HG02938 (cell line): ENCODE results near the gene MBD3L5.
A peak's percentile ranks its signal among the peaks of the same experiment; 100 is the strongest.
"Not testable (repeated sequence)": the region's sequence is repeated elsewhere in the genome, so short reads cannot be mapped to it uniquely, and the experiment has no call there.

Source experiments
- ATAC-seq: cut with Tn5 transposase; IDR thresholded peaks from one replicate; pipeline ENCODE4 v1.9.1; 2021; ENCODE audit warnings: mild to moderate bottlenecking, moderate library complexity; ENCODE audit not compliant: unreplicated experiment

MBD3L5 gene

DNA sequence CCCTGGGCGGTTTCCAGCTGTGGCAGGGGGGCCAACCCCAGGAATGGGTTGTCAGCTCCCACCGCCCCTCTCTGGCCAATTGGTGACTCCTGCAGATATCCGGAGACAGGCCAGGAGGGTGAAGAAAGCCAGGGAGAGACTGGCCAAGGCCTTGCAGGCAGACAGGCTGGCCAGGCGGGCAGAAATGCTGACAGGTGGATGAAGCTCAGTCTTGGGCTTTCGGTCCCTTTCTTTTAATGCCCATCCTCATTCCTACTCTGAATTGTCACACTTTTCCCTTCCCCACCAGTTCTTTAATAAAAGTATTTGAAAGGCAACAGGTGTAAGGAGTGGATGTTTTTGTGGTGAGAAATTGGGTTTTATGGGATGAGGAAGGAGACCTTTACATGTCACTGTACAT is 21.0 kb downstream of the MBD3L5 start:
- ATAC-seq: not testable (repeated sequence)

DNA sequence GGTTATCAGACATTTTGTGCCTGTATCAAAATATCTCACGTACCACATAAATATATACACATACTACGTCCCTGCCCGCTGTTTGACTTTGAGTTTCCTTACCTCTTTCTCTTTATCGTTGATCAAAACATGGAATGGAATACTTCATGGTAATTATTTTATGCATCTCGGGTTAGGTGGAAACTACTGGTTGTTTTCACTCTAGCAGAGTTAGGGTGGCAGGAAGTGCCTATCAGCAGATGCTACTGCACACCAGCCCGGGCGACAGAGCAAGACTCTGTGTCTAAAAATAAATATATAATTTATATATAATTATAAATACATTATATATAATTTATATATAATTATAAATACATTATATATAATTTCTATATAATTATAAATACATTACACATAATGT is 22.5 kb downstream of the MBD3L5 start:
- ATAC-seq: not testable (repeated sequence)

DNA sequence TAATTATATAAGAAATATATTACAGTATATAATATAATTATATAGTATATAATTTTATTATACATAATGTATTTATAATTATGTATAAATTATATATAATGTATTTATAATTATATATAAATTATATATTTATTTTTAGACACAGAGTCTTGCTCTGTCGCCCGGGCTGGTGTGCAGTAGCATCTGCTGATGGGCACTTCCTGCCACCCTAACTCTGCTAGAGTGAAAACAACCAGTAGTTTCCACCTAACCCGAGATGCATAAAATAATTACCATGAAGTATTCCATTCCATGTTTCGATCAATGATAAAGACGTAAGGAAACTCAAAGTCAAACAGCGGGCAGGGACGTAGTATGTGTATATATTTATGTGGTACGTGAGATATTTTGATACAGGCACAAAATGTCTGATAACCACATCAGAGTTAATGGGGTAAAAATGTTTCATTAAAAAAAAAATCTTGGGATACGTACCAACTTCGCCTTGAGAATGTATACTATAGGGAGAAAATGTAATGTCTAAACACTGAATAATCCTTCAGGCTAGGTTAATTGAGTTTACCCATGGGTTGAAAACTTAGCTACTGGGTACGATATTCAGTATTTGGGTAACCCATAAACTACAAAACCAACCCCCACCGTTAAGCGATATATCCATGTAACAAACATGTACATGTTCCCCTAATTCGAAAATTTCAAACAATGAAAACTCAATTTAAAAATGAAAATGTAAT is 24.4 kb downstream of the MBD3L5 start:
- not testable (repeated sequence) for ATAC-seq

DNA sequence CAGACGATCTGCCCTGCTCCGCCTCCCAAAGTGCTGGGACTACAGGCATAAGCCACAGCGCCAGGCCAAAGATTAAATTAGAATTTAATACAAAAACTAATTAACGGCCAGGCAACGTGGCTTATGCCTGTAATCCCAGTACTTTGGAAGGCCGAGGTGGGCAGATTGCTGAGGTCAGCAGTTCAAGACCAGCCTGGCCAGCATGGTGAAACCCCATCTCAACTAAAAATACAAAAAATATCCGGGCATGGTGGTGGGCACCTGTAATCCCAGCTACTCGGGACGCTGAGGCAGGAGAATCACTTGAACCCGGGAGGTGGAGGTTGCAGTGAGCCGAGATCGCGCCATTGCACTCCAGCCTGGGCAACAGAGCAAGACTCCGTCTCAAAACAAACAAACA is 25.3 kb downstream of the MBD3L5 start:
- ATAC-seq: not testable (repeated sequence)

DNA sequence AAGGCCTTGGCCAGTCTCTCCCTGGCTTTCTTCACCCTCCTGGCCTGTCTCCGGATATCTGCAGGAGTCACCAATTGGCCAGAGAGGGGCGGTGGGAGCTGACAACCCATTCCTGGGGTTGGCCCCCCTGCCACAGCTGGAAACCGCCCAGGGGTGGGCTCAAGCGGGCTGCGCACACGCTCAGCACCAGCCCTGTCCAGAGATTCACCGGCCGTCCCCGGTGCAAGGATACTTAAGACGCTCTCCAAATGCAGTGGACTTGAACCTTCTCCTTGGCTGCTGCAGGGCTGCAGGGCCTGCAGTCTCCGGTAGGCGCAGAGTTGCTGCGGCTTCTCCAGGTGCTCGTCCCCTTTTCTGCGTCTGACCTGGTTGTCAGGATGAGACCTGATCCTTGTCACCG is 26.0 kb downstream of the MBD3L5 start:
- not testable (repeated sequence) for ATAC-seq

DNA sequence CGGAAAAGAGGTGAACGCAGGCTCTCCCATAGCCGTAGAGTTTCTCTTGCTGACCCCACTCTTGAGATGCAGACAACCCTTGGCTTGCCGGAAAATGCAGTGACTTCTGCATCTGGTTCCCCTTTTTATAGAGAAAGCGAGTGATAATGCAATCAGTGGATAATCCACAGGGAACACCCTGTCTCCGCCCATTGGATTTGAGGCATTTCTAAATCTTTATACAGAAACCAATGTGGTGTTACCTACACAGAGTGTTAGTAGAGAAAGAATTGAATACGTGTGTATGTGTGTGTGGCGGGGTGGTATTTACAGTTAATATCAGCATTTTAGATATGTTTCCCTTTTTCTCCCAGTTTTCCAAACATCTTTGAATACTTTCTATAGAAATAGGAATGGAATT is 28.2 kb downstream of the MBD3L5 start, which contains the start of gene MBD3L3:
TSS of gene MBD3L3 (minus strand) at position 101 of the 400 bp plus-strand sequence. CDS start at position 30, 71 bp downstream.
- not testable (repeated sequence) for ATAC-seq

DNA sequence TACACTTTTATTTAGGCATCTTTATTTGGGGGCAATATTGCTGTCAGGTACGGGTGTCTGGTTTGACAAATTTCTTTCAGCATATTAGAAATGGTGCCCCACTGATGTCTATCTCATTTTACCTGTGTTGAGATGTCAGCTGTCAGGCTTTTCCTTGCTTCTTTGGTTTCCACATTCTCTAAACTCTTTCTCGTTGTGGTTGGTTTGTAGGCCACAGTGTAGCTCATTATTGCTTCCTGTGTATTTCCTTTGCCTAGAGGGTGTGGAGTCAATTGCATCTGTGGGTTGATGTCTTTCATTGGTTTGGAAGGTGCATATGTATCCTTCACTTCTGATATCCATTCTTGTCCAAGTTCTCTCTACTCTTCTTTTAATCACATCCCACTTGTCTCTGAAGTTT is 29.6 kb downstream of the MBD3L5 start:
- not testable (repeated sequence) for ATAC-seq

DNA sequence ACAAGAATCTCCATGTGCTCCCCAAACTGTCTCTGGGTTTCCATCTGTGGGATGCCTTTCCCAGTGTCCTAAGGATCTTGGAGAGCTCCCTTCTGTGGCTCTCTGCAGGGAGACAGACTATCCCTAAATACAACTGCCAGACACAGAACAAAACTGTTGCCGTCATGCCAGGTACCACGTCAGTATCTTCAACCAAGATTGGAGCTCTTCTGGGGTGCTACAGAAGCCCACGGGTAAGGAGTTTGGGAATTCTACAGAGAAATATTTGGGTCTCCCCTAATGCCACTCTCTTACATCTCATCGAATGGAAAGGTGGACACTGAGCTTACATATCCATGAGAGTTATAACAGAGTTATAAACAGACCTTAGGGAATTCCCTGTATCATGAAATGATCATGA is 33.0 kb downstream of the MBD3L5 start:
- no peak for ATAC-seq

DNA sequence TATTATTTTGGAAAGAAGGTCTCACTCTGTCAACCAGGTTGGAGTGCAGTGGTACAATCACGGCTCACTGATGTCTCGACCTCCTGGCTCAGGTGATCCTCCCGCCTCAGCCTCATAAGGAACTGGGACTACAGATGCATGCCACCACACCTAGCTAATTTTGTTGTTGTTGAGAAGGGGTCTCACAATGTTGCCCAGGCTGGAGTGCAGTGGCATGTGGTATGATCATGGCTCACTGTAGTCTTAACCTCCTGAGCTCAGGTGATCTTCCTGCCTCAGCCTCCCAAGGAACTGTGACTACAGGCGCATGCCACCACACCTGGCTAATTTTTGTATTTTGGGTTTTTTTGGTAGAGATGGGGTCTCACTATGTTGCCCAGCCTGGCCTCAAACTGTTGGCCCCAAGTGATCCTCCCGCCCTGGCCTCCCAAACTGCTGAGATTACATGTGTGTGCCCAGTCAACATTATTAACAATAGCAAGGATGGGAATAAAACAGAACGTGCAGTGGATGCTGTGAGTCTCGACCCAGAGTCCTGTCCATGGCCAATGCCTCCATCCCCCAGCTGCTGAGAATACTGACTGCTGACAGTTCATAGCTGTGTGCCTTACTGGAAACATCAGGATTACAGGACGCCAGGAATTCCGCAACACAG is 33.5 kb downstream of the MBD3L5 start:
- no peak for ATAC-seq

DNA sequence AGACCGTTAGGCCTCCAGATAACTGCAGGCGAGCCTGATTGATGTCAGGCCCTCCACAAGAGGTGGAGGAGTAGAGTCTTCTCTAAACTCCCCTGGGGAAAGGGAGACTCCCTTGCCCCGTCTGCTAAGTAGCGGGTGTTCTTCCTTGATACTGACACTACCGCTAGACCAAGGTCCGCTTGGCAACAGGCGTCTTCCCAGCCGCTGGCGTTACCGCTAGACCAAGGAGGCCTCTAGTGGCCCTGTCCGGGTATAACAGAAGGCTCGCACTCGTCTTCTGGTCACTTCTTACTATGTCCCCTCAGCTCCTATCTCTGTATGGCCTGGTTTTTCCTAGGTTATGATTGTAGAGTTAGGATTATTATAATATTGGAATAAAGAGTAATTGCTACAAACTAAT is 36.7 kb downstream of the MBD3L5 start:
- ATAC-seq: not testable (repeated sequence)

DNA sequence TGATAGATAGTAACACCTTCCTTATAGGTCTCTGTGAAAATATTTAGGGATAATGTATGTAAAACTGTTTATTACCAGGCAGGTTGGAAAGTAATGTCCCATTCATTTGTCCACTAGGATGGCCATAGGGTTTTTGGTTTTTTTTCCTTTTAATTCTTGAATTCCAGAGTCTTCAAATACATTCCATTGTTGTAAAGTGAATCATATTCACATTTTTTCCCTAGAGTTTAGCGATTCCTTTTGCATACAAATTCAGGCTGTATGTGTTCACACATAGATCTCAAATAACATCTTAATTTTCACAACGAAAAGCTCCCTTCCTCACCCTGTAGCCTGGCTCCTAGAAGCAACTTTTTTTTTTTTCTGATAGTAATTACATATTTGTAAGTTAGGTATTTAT is 37.3 kb downstream of the MBD3L5 start:
- no peak for ATAC-seq

DNA sequence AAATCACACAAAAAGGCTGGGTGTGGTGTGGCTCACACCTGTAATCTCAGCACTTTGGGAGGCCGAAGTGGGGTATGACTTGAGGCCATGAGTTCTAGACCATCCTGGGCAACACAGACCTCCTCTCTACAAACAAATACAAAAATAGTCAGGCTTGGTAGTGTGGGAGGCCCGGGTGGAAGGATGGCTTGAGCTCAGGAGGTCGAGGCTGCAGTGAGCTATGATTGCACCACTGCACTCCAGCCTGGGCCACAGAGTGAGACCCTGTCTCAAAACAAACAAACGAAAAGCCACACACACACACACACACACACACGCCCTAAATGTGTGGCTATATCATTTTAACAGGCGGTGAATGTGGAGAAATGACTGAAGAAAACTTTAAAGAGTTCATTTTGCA is 38.2 kb downstream of the MBD3L5 start:
- ATAC-seq: no peak

DNA sequence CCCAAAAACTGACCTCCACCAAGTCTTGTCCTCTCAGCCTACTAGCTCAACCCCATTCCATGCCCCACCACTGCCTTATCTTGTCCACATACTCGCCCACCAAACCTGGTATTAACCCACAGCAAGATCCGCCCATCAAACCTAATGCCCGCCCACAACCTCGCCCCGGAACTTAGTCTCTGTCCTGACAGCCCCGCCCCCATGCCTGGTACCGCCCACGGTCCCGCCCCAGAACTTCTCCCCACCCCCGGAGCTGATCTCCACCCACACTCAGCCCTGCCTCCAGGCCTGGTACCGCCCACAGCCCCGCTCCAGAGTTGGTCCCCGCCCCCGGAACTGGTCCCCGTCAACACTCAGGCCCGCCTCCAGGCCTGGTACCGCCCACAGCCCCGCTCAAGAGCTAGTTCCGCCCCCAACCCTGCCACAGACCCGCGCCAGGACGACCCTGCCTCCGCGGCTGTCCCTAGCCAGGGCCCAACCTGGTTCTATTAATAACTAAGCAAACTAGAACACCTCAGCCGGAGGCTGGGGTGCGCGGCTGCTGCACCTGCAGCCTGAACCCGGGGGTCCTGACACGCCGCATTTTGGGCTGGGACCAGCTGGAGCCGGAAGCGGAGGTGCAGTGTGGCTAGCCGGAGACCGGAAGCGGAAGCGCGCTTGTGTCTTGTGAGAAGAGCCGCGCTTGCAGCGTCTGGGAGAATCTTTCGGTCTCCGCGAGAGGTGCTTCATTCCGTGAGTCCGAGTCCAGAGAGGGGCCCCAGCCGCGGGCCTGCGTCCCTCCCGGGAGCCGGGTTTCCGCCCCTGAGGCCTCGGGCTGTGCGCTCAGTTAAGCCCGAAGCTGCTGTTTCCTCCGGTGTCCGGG is 38.9 kb downstream of the MBD3L5 start, which contains the start of gene ZNF557:
TSS of gene ZNF557 (plus strand) at position 662 of the 862 bp plus-strand sequence. CDS start 5,372 bp downstream, outside the sequence.
- ATAC-seq: peak; percentile 84

DNA sequence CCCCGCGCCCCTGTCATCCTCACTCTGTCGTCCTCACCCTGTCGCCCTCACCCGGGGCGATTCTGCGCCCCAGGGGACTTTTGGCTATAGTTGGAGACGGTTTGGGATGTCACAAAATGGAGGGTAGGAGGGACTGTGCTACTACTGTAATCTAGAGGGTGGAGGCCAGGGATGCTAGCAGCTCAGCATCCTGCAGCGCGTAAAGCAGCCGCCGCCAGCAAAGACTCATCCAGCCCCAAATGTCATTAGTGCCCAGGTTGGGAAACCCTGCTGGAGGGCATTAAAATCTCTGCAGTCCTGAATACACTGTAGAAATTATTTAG is 39.5 kb downstream of the MBD3L5 start:
- ATAC-seq: peak; percentile 16

DNA sequence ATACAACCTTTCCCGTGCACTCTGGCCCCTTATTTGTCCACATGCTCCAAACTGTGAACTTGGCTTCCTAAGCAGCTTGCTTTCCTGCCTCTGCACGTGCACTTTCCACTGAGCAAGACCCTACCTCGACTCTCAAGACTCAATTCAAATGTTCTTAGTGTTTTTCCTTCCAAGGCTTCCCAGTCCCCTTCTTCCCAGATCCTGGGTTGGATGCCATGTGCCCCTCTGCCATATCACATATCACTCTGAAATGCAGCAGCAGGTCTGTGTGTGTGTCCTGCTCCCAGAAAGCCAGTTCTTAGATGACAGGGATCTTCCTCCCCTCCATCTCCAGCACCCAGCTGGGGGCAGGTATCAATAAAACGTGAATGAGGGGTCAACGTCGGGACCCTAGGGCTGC is 42.2 kb downstream of the MBD3L5 start:
- ATAC-seq: no peak

DNA sequence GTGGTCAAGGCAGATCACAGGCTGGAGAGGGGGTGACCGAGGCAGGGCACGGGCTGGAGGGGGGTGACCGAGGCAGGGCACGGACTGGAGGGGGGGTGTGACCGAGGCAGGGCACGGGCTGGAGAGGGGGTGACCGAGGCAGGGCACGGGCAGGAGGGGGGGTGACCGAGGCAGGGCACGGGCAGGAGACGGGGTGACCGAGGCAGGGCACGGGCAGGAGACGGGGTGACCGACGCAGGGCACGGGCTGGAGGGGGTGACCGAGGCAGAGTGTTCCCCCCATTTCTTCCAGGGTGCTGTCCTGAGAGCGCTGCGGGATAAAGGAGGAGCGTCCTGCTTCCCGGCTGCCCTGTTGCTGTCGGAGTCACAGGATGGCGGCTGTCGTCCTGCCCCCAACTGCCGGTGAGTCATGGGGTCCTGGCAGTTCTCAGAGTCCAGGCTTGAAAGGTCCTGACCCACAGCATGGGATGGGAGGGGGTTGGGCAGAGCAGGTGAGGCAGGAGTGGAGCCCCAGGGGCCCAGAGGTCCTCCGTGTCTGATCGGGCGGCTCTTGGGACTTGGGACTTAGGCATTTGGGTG is 44.4 kb downstream of the MBD3L5 start:
- no peak for ATAC-seq

DNA sequence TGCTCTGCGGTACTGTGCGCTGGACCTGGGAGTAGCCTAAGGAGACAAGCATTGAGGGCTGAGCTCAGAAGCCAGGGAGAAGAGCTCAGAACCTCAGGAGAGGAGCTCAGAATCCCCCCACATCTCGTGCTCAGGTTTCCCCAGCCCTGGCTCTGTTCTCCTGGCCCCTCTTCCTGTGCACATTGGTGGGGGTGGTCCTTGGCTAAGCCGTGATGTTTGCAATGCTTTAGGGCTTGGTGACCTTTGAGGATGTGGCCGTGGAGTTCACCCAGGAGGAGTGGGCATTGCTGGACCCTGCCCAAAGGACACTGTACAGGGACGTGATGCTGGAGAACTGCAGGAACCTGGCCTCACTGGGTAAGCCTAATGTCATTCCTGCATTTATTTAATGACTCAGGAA is 45.8 kb downstream of the MBD3L5 start:
- no peak for ATAC-seq

DNA sequence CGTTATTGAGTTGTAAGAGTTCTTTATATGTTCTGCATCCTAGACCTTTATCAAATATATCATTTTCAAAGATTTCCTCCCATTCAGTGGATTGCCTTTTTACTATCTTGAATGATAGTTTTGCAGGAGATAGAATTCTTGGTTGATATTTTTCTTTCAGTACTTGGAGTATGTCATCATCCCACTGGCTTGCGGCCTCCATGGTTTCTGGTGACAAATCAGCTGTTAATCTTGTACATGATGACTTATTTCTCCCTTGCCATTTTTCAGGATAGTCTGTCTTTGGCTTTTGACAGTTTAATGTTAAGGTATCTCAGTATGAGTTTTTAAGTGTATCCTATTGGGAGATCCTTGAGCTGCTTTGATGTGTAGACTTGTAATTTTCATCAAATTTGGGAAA is 47.6 kb downstream of the MBD3L5 start:
- no peak for ATAC-seq
